Caco-2 (cell line): ENCODE measurements around the gene PFKFB3. TPM values are rescaled to one million over a fixed set of nuclear protein-coding genes. Genes with fewer than 3 reads are reported as not detected.

ENCODE experiments used
- BruUV-seq: library from RNA; stranded (reverse); fragments of 400-500 nt; replicated peaks from 2 replicates; lab custom pipeline; 2021; lab: Mats Ljungman, UMichigan
- CTCF ChIA-PET: fragments of 300-600 bp; sonication (Branson Sonifier 250); formaldehyde crosslinking; loops from one replicate; lab custom pipeline; 2022; ENCODE audit warnings: antibody characterized with exemption; lab: Charles Lee
- POLR2A ChIA-PET: fragments of 300-600 bp; sonication (Branson Sonifier 250); formaldehyde crosslinking; loops from one replicate; lab custom pipeline; 2022; ENCODE audit warnings: antibody characterized with exemption; lab: Charles Lee
- DNase-seq, 2 experiments: peaks; one replicate each; pipeline versions ENCODE4 v3.0.0 to v3.0.0-alpha.2; 2020 to 2022
- H3K27me3 ChIP-seq: replicated peaks from 2 replicates; pipeline ENCODE4 v1.6.0; 2011; ENCODE audit warnings: low read length; ENCODE audit not compliant: control insufficient read depth, insufficient read depth
- H3K36me3 ChIP-seq: 2 replicates; pipeline ENCODE4 v1.5.1; 2011; ENCODE audit warnings: low read length; ENCODE audit not compliant: control insufficient read depth, insufficient read depth
- H3K4me1 ChIP-seq: fragments of 250-450 bp; sonication (Bioruptor Pico); 2 replicates; pipeline ENCODE4 v1.5.1; 2020; ENCODE audit warnings: mild to moderate bottlenecking
- H3K4me3 ChIP-seq: 2 replicates; pipeline ENCODE4 v1.5.1; 2011; ENCODE audit warnings: low read depth, mild to moderate bottlenecking, control low read depth, low read length
- H3K9me3 ChIP-seq: fragments of 250-450 bp; sonication (Bioruptor Pico); 2 replicates; pipeline ENCODE4 v1.5.1; 2020; ENCODE audit warnings: mild to moderate bottlenecking, moderate library complexity
- H3K27ac Mint-ChIP-seq: one replicate; pipeline ENCODE4 v1.8.0; 2022; ENCODE audit warnings: mixed read lengths; ENCODE audit not compliant: unreplicated experiment
- H3K27me3 Mint-ChIP-seq: one replicate; pipeline ENCODE4 v1.8.0; 2022; ENCODE audit warnings: mixed read lengths; ENCODE audit not compliant: insufficient read depth, unreplicated experiment
- H3K36me3 Mint-ChIP-seq: one replicate; pipeline ENCODE4 v1.8.0; 2022; ENCODE audit warnings: mild to moderate bottlenecking, mixed read lengths; ENCODE audit not compliant: insufficient read depth, unreplicated experiment
- H3K4me1 Mint-ChIP-seq: one replicate; pipeline ENCODE4 v1.8.0; 2022; ENCODE audit warnings: low read depth, mixed read lengths; ENCODE audit not compliant: unreplicated experiment
- H3K4me3 Mint-ChIP-seq: one replicate; pipeline ENCODE4 v1.8.0; 2022; ENCODE audit warnings: mild to moderate bottlenecking, moderate library complexity, mixed read lengths; ENCODE audit not compliant: unreplicated experiment
- H3K9me3 Mint-ChIP-seq: one replicate; pipeline ENCODE4 v1.8.0; 2022; ENCODE audit warnings: mixed read lengths; ENCODE audit not compliant: unreplicated experiment
- CTCF ChIP-seq, 2 experiments: fragments of 200-600 bp in 1 of 2; IDR thresholded peaks; 1 replicate in 1 of 2; 2 replicates in 1 of 2; pipeline versions ENCODE4 v1.5.1 to v1.8.0; 2011 to 2022; ENCODE audit warnings: antibody characterized with exemption in 1 of 2, control low read depth in 1 of 2, inconsistent platforms in 1 of 2, low read depth in 1 of 2, low read length in 1 of 2, mild to moderate bottlenecking in 1 of 2, moderate library complexity in 1 of 2; ENCODE audit not compliant: insufficient read depth in 1 of 2, severe bottlenecking in 1 of 2, unreplicated experiment in 1 of 2
- intact Hi-C: fragments of 100-400 bp; cut with micrococcal nuclease; formaldehyde crosslinking; loops from one replicate; pipeline ENCODE4 v1.10.0; 2022; ENCODE audit not compliant: unreplicated experiment
- total RNA-seq: library from RNA; stranded (reverse); gene quantifications from 2 replicates; pipeline ENCODE4 v1.2.3, GENCODE V29; 2022

The PFKFB3 gene
- total RNA-seq, 1 experiment from 2014 or later, result 33.0 TPM

GRCh38 chr10:6229290-6229689 lies 26.6 kb downstream of the PFKFB3 start:
- no peak overlapping the region for H3K4me3 Mint-ChIP-seq
- H3K27ac Mint-ChIP-seq, result no peak overlapping the region
- H3K9me3 ChIP-seq, result no peaks in the 10 kb centered on the region
- no peak overlapping the region for H3K4me3 ChIP-seq
- peaks cover 37% of the 10 kb centered on the region for H3K36me3 Mint-ChIP-seq
- no TSS peak for BruUV-seq
- ChIA-PET CTCF (no interaction called here), POLR2A (no interaction called here)
- peaks cover 2% of the 10 kb centered on the region for H3K36me3 ChIP-seq
- no peaks in the 10 kb centered on the region for H3K27me3 ChIP-seq
- no peaks in the 10 kb centered on the region for H3K4me1 ChIP-seq
- H3K9me3 Mint-ChIP-seq, result no peaks in the 10 kb centered on the region
- H3K4me1 Mint-ChIP-seq, result no peaks in the 10 kb centered on the region
- no peak for DNase-seq
- H3K27me3 Mint-ChIP-seq, result no peaks in the 10 kb centered on the region
- intact Hi-C loops, result no loop called here
- TF ChIP-seq CTCF (IDR thresholded peaks at IDR 0.05; ENCODE audit: insufficient read depth in 1 of 2, low read depth in 1 of 2, low read length in 1 of 2, severe bottlenecking in 1 of 2, unreplicated experiment in 1 of 2), result no peak

GRCh38 chr10:6229746-6230145 lies 27.0 kb downstream of the PFKFB3 start:
- Mint-ChIP-seq H3K27ac (no peak overlapping the region), H3K4me1 (no peaks in the 10 kb centered on the region)
- no TSS peak for BruUV-seq

GRCh38 chr10:6230315-6230714 lies 27.6 kb downstream of the PFKFB3 start:
- Histone ChIP-seq H3K9me3 (no peaks in the 10 kb centered on the region), H3K27me3 (no peaks in the 10 kb centered on the region), H3K4me1 (no peaks in the 10 kb centered on the region), H3K36me3 (peaks cover 2% of the 10 kb centered on the region), H3K4me3 (no peak overlapping the region)
- no TSS peak for BruUV-seq
- intact Hi-C loops, result no loop called here
- no peaks in the 10 kb centered on the region for H3K4me1 Mint-ChIP-seq
- TF ChIP-seq CTCF (IDR thresholded peaks at IDR 0.05; ENCODE audit: insufficient read depth in 1 of 2, low read depth in 1 of 2, low read length in 1 of 2, severe bottlenecking in 1 of 2, unreplicated experiment in 1 of 2), result no peak
- peaks cover 37% of the 10 kb centered on the region for H3K36me3 Mint-ChIP-seq
- ChIA-PET CTCF (no interaction called here), POLR2A (no interaction called here)
- no peaks in the 10 kb centered on the region for H3K27me3 Mint-ChIP-seq
- no peaks in the 10 kb centered on the region for H3K9me3 Mint-ChIP-seq
- H3K4me3 Mint-ChIP-seq, result no peak overlapping the region
- no peak overlapping the region for H3K27ac Mint-ChIP-seq
- DNase-seq, result no peak

More at GRCh38 chr10:6229746-6230145, 27.0 kb downstream of the PFKFB3 start:
- no peak for DNase-seq
- H3K36me3 Mint-ChIP-seq, result peaks cover 34% of the 10 kb centered on the region
- no peaks in the 10 kb centered on the region for H3K4me1 ChIP-seq
- no peaks in the 10 kb centered on the region for H3K9me3 Mint-ChIP-seq
- no peak overlapping the region for H3K4me3 Mint-ChIP-seq
- ChIA-PET POLR2A (no interaction called here), CTCF (no interaction called here)
- H3K9me3 ChIP-seq, result no peaks in the 10 kb centered on the region
- intact Hi-C loops, result no loop called here
- no peak overlapping the region for H3K4me3 ChIP-seq
- no peaks in the 10 kb centered on the region for H3K27me3 ChIP-seq
- H3K27me3 Mint-ChIP-seq, result no peaks in the 10 kb centered on the region
- no peak for TF ChIP-seq CTCF (IDR thresholded peaks at IDR 0.05; ENCODE audit: insufficient read depth in 1 of 2, low read depth in 1 of 2, low read length in 1 of 2, severe bottlenecking in 1 of 2, unreplicated experiment in 1 of 2)
- peaks cover 2% of the 10 kb centered on the region for H3K36me3 ChIP-seq
